Measurements from ENCODE around the gene SCGB1C1. TPM values are rescaled to one million over a fixed set of nuclear protein-coding genes. Genes with fewer than 3 reads are reported as not detected.

Gene SCGB1C1
- total RNA-seq, 2 donors from 2014 or later, result not detected

- H3K4me3 ChIP-seq, result no peak overlapping the region
- no peak overlapping the region for H3K9ac ChIP-seq (ENCODE audit: low read depth in 2 of 2, low read length in 2 of 2)
- no peaks in the 10 kb centered on the region for H3K36me3 ChIP-seq
- intact Hi-C loops (cut with DNase I), result no loop called here
- H3K27ac ChIP-seq, result no peak overlapping the region
- TF ChIP-seq CTCF (IDR thresholded peaks at IDR 0.05), result no peak
- DNase-seq, result peak; percentile 13
- no peaks in the 10 kb centered on the region for H3K9me3 ChIP-seq
- no peaks in the 10 kb centered on the region for H3K27me3 ChIP-seq
- H3K4me1 ChIP-seq, result no peaks in the 10 kb centered on the region
These were observed 4.2 kb downstream of the SCGB1C1 start for GRCh38 chr11:196786-197731.

- Histone ChIP-seq H3K4me3 (no peak overlapping the region), H3K36me3 (no peaks in the 10 kb centered on the region), H3K9me3 (no peaks in the 10 kb centered on the region), H3K9ac (ENCODE audit: low read depth in 2 of 2, low read length in 2 of 2) (no peak overlapping the region), H3K27ac (no peak overlapping the region), H3K4me1 (no peaks in the 10 kb centered on the region), H3K27me3 (no peaks in the 10 kb centered on the region)
- intact Hi-C loops (cut with DNase I), result no loop called here
- DNase-seq, result peak; percentile 13
- TF ChIP-seq CTCF (IDR thresholded peaks at IDR 0.05), result no peak
These were observed 4.9 kb downstream of the SCGB1C1 start for GRCh38 chr11:197741-198235.

DNA sequence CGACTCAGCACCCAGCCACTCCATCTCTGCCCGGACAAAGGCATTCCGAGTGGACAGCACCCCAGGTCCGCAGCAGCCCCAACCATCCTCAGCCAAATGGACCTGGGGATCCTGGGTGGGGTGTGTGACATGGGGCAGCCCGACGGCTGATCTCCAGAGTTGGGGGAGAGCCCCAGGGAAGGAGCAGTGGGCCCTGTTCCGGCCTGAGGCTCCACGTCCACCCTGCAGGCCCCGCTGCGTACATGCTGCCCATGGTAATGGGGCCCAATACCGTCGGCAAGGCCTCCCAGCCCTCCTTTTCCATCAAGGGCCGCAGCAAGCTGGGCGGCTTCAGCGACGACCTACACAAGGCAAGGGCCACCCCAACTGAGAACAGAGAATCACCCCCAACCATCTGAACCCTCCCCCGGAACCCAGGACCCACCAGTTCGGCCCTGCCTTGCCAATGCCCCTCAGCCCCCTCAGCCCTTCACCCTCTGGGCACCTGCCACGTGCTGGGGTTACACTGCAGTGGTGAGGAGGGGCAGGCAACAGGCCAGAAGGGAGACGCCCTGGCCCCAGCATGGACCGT lies 5.4 kb downstream of the SCGB1C1 start:
- intact Hi-C loops (cut with DNase I), result no loop called here
- Histone ChIP-seq H3K9me3 (no peaks in the 10 kb centered on the region), H3K36me3 (no peaks in the 10 kb centered on the region), H3K4me3 (no peak overlapping the region), H3K27ac (no peak overlapping the region), H3K27me3 (no peaks in the 10 kb centered on the region), H3K4me1 (no peaks in the 10 kb centered on the region), H3K9ac (ENCODE audit: low read depth in 2 of 2, low read length in 2 of 2) (no peak overlapping the region)
- no peak for TF ChIP-seq CTCF (IDR thresholded peaks at IDR 0.05)
- no peak for DNase-seq

- intact Hi-C loops (cut with DNase I), result no loop called here
- H3K27me3 ChIP-seq, result no peaks in the 10 kb centered on the region
- DNase-seq, result peak; percentile 12
- no peaks in the 10 kb centered on the region for H3K4me1 ChIP-seq
- no peak overlapping the region for H3K9ac ChIP-seq (ENCODE audit: low read depth in 2 of 2, low read length in 2 of 2)
- H3K9me3 ChIP-seq, result no peaks in the 10 kb centered on the region
- peaks cover 2% of the 10 kb centered on the region for H3K36me3 ChIP-seq
- TF ChIP-seq CTCF (IDR thresholded peaks at IDR 0.05), result no peak
- H3K27ac ChIP-seq, result no peak overlapping the region
- no peak overlapping the region for H3K4me3 ChIP-seq
These were observed 6.2 kb downstream of the SCGB1C1 start for GRCh38 chr11:199004-199581.

- intact Hi-C loops (cut with DNase I), result no loop called here
- peaks cover 8% of the 10 kb centered on the region for H3K36me3 ChIP-seq
- no peaks in the 10 kb centered on the region for H3K4me1 ChIP-seq
- H3K27me3 ChIP-seq, result no peaks in the 10 kb centered on the region
- no peak for TF ChIP-seq CTCF (IDR thresholded peaks at IDR 0.05)
- DNase-seq, result no peak
- H3K4me3 ChIP-seq, result no peak overlapping the region
- no peak overlapping the region for H3K9ac ChIP-seq (ENCODE audit: low read depth in 2 of 2, low read length in 2 of 2)
- H3K9me3 ChIP-seq, result no peaks in the 10 kb centered on the region
- H3K27ac ChIP-seq, result no peak overlapping the region
These were observed 6.9 kb downstream of the SCGB1C1 start for GRCh38 chr11:199782-200181.

Data from colonic mucosa (tissue), 4 donors.